ENCODE results near the gene CWH43.

DNA sequence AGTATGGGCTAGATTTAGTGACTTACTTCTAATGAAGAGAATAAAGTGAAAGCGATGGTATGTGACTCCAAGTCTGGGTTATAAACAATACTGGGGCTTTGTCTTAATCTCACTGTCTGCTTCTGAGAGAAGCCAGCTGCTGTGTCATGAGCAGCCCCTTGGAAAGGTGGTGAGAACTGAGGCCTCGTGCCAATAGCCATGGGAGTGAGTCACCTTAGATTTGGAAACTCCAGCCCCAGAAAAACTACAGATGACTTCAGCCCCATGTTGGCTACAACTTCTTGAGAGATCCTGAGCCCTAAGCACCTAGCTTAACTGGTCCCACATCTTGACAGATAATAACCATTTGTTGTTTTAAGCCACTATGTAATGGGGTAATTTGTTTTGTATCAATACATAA, 77.6 kb downstream of the CWH43 start:
- TF ChIP-seq NFIC (IDR thresholded peaks at IDR 0.05) (no peak), YY1 (IDR thresholded peaks at IDR 0.05; ENCODE audit: low read depth) (no peak), MAX (IDR thresholded peaks at IDR 0.05) (no peak), EP300 (IDR thresholded peaks at IDR 0.05; ENCODE audit: borderline replicate concordance) (no peak), CEBPB (IDR thresholded peaks at IDR 0.05) (no peak), TEAD4 (IDR thresholded peaks at IDR 0.05) (no peak), TCF12 (IDR thresholded peaks at IDR 0.05; ENCODE audit: low read depth) (no peak)
- TF ChIP-seq, protein P1, sequence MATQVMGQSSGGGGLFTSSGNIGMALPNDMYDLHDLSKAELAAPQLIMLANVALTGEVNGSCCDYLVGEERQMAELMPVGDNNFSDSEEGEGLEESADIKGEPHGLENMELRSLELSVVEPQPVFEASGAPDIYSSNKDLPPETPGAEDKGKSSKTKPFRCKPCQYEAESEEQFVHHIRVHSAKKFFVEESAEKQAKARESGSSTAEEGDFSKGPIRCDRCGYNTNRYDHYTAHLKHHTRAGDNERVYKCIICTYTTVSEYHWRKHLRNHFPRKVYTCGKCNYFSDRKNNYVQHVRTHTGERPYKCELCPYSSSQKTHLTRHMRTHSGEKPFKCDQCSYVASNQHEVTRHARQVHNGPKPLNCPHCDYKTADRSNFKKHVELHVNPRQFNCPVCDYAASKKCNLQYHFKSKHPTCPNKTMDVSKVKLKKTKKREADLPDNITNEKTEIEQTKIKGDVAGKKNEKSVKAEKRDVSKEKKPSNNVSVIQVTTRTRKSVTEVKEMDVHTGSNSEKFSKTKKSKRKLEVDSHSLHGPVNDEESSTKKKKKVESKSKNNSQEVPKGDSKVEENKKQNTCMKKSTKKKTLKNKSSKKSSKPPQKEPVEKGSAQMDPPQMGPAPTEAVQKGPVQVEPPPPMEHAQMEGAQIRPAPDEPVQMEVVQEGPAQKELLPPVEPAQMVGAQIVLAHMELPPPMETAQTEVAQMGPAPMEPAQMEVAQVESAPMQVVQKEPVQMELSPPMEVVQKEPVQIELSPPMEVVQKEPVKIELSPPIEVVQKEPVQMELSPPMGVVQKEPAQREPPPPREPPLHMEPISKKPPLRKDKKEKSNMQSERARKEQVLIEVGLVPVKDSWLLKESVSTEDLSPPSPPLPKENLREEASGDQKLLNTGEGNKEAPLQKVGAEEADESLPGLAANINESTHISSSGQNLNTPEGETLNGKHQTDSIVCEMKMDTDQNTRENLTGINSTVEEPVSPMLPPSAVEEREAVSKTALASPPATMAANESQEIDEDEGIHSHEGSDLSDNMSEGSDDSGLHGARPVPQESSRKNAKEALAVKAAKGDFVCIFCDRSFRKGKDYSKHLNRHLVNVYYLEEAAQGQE (IDR thresholded peaks at IDR 0.05; ENCODE audit: low read depth), result no peak
